GM18505 (cell line): ENCODE data around the gene NUDT7.
A peak's percentile ranks its signal among the peaks of the same experiment; 100 is the strongest.

Experiments
- ATAC-seq: cut with Tn5 transposase; IDR thresholded peaks from one replicate; pipeline ENCODE4 v1.9.1; 2021; ENCODE audit not compliant: unreplicated experiment
- POLR2A ChIP-seq: IDR thresholded peaks from 4 replicates; pipeline ENCODE4 v1.6.1; 2011; ENCODE audit warnings: borderline replicate concordance; ENCODE audit not compliant: insufficient read depth, insufficient read length; ENCODE audit errors: extremely low read depth

NUDT7 gene

DNA sequence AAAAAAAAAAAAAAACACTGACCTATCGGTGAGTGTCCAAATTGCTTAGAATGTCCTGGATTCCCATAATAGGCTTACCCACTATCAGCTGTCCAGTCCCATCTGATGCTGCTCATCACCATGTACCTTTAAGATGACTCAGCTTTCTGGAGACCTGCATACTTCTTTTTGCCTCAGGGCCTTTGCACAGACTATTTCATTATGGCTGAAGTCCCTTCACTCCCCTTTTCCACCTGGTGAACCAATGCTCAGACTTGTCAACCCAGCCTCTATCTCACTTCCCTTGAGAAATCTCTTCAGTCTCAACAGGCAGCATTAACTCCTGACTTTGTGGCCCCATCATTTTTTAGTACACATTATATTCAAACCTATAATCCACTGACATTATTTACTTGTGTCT is 29.7 kb upstream of the NUDT7 start:
- no peak for TF ChIP-seq POLR2A
- ATAC-seq = no peak

- ATAC-seq = no peak
- no peak for TF ChIP-seq POLR2A
Observed at GRCh38 chr16:77696149-77696548, 26.2 kb upstream of the NUDT7 start.

DNA sequence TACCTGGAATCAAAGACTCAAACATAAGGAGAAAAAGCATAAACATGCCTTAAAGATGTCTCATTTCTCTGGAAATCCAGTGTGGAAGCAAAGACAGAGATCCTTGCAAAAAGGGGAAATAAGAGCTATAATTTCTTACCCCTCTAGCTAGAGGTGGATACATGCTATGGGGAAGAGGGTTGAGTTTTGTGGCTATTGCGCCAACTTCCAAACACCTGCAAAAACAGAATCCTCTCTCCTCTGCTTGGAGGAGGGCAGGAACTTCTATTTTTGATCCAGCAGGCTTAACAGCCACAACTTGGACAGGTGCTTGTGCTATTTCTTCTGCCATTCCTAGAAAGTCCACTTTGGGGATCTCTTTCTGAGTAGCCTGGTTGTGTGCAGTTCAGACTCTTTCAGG is 21.5 kb upstream of the NUDT7 start:
- no peak for ATAC-seq
- TF ChIP-seq POLR2A = no peak

DNA sequence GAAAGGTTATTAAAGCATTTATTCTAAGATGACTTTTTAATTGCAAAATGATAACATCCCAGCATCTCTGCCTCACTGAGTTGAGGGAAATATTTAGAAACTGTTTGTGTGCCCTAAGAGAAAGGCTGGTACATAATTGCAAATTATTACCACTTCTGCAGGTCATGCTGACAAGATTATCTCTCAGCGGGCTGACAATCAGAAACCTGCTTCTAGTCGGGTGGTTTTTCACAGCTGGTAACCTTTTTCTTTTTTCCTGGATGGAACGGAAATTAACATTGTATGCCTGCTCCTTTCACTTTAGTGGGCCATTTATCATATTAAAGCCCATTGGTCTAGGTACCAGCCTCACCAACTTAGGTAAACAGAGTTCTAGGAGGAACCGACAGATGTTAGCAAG is 17.0 kb upstream of the NUDT7 start:
- no peak for TF ChIP-seq POLR2A
- no peak for ATAC-seq

DNA sequence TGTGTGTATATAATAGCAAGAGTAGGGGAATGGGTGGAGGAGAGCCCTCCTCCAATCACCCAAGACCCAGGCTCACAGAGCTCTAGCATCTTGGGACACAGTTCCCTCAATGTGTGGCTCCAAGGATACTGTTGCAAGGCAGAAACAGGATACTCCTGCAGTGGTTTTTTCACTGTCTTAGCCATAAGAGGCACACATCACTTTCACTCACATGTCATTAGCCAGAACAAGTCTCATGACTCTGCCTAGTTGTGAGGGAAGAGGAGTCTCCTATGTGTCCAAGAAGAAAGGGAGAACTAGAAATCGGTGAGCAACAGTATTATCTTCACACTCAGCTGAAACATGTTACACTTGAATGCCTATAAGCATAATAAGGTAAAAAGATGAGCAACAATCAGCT is 11.1 kb upstream of the NUDT7 start:
- no peak for TF ChIP-seq POLR2A
- no peak for ATAC-seq

GRCh38 chr16:77711775-77712174 is 10.5 kb upstream of the NUDT7 start:
- no peak for TF ChIP-seq POLR2A
- ATAC-seq = no peak

DNA sequence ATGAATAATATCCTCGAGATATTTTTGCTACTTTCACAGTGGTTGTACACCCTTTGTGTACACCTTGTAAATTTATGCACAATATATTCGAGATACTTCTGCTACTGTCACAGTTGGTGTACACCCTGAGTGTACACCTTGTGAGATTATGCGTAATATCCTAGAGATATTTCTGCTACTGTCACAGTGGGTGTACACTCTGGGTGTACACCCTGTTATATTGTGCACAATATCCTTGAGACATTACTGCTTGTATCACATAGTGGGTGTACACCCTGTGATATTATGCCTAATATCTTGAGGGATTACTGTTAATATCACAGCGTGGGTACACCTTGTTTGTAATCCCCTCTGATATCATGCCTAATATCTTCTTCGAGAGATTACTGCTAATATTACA is 7.2 kb upstream of the NUDT7 start:
- no peak for ATAC-seq
- TF ChIP-seq POLR2A = no peak

DNA sequence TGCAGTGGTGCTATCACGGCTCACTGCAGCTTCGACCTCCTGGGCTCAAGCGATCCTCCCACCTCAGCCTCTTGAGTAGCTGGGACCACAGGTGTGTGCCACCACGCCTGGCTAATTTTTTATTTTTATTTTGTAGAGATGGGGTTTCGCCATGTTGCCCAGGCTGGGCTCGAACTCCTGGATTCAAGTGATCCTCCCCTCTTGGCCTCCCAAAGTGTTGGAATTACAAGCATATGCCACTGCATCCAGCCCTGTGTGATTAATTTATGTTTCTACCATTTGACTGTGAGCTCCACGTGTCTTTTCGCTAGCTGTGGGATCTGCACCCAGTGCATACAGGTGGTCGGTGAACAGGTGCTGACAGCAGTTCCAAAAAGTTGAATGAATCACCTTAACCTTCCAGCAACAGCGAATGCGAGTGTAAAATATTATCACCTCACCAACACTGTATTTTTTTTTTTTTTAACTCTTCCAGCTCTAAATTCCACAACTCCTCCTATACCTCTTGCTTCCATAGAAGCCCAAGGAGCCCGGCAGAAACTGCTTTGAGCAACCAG is 484 bp upstream of the NUDT7 start:
- peak; percentile 17 for ATAC-seq
- TF ChIP-seq POLR2A = no peak

DNA sequence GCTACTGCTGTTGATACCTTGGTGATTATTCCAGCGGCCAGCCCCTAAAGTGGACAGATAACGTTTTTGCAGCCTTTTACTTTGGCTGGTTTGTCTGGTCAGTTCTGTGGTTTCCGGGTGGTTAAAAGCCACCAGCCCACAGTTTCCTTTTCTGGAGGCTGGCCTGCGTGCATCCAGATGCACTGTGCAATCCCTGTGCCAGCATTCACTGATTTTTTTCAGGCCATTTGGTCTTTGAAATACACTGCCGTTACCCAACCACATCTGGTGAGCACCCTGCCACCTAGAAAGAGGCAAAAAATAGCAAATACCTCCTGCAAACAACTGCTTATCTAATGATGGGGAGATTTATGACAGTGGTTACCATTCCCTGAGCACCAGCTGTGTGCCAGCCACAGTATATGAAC is 797 bp downstream of the NUDT7 start:
- TF ChIP-seq POLR2A = no peak
- ATAC-seq = peak; percentile 13

- TF ChIP-seq POLR2A = no peak
- no peak for ATAC-seq
Observed at GRCh38 chr16:77724174-77724573, 1.9 kb downstream of the NUDT7 start.

GRCh38 chr16:77729951-77730350 is 7.6 kb downstream of the NUDT7 start:
- ATAC-seq = no peak
- TF ChIP-seq POLR2A = no peak

DNA sequence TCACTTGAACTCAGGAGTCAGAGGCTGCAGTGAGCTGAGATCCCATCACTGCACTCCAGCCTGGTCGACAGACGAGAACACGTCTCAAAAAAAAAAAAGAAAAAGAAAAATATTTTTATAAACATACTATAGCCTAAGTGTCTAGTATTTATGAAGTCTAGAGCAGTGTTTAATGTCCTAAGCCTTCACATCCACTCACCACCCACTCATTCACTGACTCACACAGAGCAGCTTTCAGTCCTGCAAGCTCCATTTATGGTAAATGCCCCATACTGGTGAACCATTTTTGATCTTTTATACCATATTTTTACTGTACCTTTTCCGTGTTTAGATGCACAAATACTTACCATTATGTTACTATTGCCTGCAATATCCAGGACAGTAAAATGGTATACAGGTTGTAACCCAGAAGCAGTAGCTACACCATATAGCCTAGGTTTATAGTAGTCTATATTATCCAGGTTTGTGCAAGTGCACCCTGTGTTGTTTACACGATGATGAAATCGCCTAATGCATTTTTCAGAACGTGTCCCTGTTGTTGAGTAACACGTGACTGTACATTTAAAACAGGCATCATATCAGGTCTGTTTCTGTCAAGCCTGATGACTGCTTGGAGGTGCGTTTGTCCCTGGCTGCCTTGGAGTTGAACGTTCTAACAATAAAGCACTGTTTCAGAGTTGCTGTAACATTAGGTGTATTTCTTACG is 10.1 kb downstream of the NUDT7 start:
- no peak for ATAC-seq
- no peak for TF ChIP-seq POLR2A

- no peak for TF ChIP-seq POLR2A
- no peak for ATAC-seq
Observed at GRCh38 chr16:77736879-77737278, 14.6 kb downstream of the NUDT7 start.

- no peak for ATAC-seq
Observed at GRCh38 chr16:77738706-77739558, 16.6 kb downstream of the NUDT7 start.

More at GRCh38 chr16:77738706-77739558, 16.6 kb downstream of the NUDT7 start:
- TF ChIP-seq POLR2A = no peak
